ENCODE data around the gene PTPRD. TPM values are rescaled to one million over a fixed set of nuclear protein-coding genes. Genes with fewer than 3 reads are reported as not detected.

PTPRD gene
- total and polyA plus RNA-seq, 2 experiments from 2014 or later = 11.5 to 58.0 TPM

DNA sequence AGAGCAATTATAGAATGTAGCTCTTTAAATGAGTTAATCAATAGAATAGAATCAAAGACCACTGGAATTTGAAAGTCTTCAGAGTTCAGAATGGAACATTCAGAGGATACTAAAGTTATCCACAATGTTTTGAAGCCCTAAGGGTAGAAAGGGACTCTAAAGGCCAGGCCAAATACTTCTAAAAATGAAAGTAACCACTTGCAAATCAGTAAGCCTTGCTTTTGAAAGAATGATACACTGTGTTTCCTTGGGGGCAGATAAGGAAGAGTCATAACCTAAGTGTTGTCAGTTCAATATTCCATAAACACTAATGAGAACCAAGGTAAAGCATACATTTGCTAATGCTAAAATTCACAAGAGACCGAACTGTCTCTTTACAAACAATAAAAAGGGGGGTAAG lies 813.5 kb downstream of the PTPRD start (continued):
- no peak for TF ChIP-seq REST (IDR thresholded peaks at IDR 0.05; ENCODE audit: unreplicated experiment)
- TF ChIP-seq, protein P1, sequence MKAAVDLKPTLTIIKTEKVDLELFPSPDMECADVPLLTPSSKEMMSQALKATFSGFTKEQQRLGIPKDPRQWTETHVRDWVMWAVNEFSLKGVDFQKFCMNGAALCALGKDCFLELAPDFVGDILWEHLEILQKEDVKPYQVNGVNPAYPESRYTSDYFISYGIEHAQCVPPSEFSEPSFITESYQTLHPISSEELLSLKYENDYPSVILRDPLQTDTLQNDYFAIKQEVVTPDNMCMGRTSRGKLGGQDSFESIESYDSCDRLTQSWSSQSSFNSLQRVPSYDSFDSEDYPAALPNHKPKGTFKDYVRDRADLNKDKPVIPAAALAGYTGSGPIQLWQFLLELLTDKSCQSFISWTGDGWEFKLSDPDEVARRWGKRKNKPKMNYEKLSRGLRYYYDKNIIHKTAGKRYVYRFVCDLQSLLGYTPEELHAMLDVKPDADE (IDR thresholded peaks at IDR 0.05) = no peak
- TF ChIP-seq ZNF114 (CRISPR knock-in tag; IDR thresholded peaks at IDR 0.05) = no peak
- TF ChIP-seq EZH2phosphoT487 (IDR thresholded peaks at IDR 0.05; ENCODE audit: unreplicated experiment) = no peak
- TF ChIP-seq JUNB (IDR thresholded peaks at IDR 0.05; ENCODE audit: unreplicated experiment) = no peak
- TF ChIP-seq POLR2AphosphoS5 (IDR thresholded peaks at IDR 0.05; ENCODE audit: low read depth) = no peak

DNA sequence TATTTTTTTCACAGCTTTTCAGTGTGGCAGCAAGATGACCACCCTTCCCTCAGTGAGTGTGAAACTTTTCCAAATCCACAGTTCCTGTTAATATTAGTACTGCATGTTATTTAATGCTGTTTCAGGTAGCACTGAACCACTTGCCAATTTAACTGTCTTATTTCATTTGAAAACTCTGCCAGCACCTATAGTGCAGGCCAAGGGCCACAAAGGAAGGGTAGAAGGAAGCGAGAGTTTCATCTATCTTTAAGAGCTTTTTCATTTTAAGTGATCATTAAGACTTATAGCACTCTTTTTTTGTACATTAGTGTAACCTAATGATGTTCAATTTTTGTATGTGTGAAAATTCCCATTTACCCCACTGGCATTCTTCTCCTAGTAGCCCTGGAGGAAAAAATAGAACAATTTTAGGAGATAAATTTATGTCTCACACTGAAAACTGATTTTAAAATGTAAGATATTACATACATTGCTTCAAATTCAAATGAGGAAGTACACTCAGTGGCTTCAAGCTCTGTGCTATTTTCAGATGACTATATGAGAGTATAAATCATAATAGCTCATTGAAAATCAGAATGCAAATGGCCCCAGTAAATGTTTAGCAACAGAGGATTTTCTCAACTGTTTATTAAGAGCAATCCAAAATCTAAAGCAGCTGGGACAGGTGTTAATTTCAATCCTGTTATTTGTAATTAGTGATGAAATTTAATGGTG lies 820.5 kb downstream of the PTPRD start:
- no peak overlapping the region for H3K4me3 Mint-ChIP-seq
- no peaks in the 10 kb centered on the region for H4K20me1 ChIP-seq (replicated peaks; ENCODE audit: insufficient read depth)
- no peaks in the 10 kb centered on the region for H3K4me1 Mint-ChIP-seq
- TF ChIP-seq JUNB (IDR thresholded peaks at IDR 0.05; ENCODE audit: unreplicated experiment) (no peak), CTCF (conservative IDR thresholded peaks at IDR 0.05; ENCODE audit: low read depth in 2 of 2) (no peak), CREB1 (CRISPR knock-in tag; IDR thresholded peaks at IDR 0.05; ENCODE audit: low read depth) (no peak), STAT1 (IDR thresholded peaks at IDR 0.05; ENCODE audit: unreplicated experiment) (no peak), EZH2phosphoT487 (IDR thresholded peaks at IDR 0.05; ENCODE audit: unreplicated experiment) (no peak), ZNF331 (CRISPR knock-in tag; IDR thresholded peaks at IDR 0.05; ENCODE audit: low read depth) (no peak), EZH2 (IDR thresholded peaks at IDR 0.05; ENCODE audit: low read depth, unreplicated experiment) (no peak), REST (IDR thresholded peaks at IDR 0.05; ENCODE audit: unreplicated experiment) (no peak), ZNF114 (CRISPR knock-in tag; IDR thresholded peaks at IDR 0.05) (no peak), NANOG (IDR thresholded peaks at IDR 0.05; ENCODE audit: borderline replicate concordance) (no peak), POLR2AphosphoS5 (IDR thresholded peaks at IDR 0.05; ENCODE audit: low read depth) (no peak)
- TF ChIP-seq, protein P1 (IDR thresholded peaks at IDR 0.05) = no peak
- DNase-seq (ENCODE audit: low spot score) = no peak
- H3K27me3 ChIP-seq (ENCODE audit: insufficient read depth) = no peaks in the 10 kb centered on the region
- no peaks in the 10 kb centered on the region for H3K79me2 ChIP-seq (replicated peaks; ENCODE audit: insufficient read depth)
- H3K4me3 ChIP-seq = no peak overlapping the region
- no peaks in the 10 kb centered on the region for H3K9me2 ChIP-seq (ENCODE audit: insufficient read depth)
- no peaks in the 10 kb centered on the region for H3K36me3 Mint-ChIP-seq (ENCODE audit: low read depth)
- no peaks in the 10 kb centered on the region for H3K36me3 ChIP-seq (ENCODE audit: insufficient read depth)
- no peaks in the 10 kb centered on the region for H3F3A ChIP-seq (replicated peaks; ENCODE audit: low read depth)
- H3K9me3 Mint-ChIP-seq = no peaks in the 10 kb centered on the region; the same call in 2 of the 3 replicates
- H3K27ac Mint-ChIP-seq = no peak overlapping the region
- no peak overlapping the region for H3K4me2 ChIP-seq
- no peak for ATAC-seq
- no peaks in the 10 kb centered on the region for H3K4me1 ChIP-seq (ENCODE audit: insufficient read depth)
- H2AFZ ChIP-seq = no peak overlapping the region
- no peak overlapping the region for H3K27ac ChIP-seq (ENCODE audit: low read depth)
- no peaks in the 10 kb centered on the region for H3K27me3 Mint-ChIP-seq (ENCODE audit: insufficient read depth, low read depth, poor library complexity)
